NCI-H2081 treated with DMSO at 0.1 percent for 48 hours (cell line): ENCODE data around the gene ACSS2.

Experiments
- DNase-seq: peaks from one replicate; lab custom pipeline; 2025; lab: John Stamatoyannopoulos, UW

The ACSS2 gene

GRCh38 chr20:34915749-34916455, 39.5 kb downstream of the ACSS2 start:
- DNase-seq, result no peak

DNA sequence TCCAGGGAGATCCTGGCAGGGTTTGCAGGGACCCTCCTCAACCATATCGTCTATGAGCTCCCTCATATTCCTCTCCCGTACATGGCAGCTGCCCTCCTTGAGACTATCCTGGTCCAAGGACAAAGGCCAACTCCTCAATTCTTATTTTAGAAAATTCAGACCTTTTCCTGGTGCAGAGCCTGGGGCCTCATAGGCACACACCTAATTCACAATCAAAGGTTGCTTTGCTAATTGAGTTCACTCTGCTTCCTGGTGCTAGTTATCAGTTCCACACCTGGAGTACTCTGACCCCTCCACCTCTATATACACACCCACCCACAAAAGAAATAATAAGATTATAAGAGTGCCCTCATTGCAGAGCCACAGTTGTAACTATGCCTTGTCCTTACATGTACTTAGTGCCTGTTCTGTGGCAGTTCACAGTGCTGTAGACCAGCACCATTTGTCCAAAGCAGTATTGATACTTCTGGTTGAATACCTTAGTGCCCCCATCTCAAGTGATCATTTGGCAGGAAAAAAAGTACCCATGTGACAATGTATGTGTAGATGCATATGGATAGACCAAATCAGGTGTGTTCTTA, 40.5 kb downstream of the ACSS2 start:
- no peak for DNase-seq

DNA sequence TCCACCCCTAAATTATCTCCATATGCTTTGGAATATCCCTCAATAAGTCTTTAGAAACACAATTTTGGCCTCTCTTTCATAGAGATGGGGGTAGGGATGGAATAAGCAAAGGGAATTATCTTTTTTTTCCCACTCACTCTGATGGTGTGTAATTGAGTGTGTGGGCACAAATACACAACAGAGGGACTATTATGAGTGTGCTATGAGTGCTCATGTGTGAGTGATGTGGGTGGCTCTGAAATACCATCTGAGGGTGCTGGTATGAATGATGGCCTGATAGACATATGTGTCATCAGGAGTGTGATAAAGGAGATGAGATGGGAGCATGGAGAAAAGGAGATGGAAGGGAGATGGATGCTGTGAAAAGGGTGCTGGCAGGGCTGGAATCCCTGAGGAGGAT, 43.6 kb downstream of the ACSS2 start:
- no peak for DNase-seq

GRCh38 chr20:34921436-34921835, 45.0 kb downstream of the ACSS2 start:
- no peak for DNase-seq

DNA sequence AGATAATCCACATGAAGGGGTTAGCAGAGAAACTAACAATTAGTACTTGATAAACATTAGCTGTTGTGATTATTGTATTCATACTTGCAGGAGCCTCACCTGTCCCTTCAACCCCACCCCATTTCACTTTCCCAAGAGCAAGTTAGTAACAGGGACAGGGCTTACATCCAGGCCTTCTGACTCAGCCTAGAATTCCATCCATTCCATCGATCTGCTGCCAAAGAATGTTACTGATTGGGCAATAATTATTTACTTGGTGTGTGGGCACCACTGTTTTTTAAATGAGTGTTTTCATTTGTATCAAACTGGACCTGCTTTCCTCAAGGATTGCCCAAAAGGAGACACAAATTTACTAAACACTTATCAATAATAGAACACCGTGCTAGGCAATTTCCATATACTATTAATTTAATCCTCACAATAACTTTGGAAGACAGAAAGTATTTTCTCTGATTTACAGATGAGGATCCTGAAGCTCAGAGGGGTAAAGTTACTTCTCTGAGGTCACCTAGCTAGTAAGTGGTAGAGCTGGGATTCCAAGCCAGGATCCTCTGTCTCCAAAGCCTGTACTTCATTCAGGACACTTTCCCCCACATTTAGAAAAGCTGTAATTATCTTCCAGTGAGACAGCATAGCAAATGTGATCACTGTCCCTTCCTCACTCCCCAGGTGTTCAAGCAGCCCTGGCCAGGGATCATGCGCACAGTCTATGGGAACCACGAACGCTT, 46.4 kb downstream of the ACSS2 start:
- no peak for DNase-seq

DNA sequence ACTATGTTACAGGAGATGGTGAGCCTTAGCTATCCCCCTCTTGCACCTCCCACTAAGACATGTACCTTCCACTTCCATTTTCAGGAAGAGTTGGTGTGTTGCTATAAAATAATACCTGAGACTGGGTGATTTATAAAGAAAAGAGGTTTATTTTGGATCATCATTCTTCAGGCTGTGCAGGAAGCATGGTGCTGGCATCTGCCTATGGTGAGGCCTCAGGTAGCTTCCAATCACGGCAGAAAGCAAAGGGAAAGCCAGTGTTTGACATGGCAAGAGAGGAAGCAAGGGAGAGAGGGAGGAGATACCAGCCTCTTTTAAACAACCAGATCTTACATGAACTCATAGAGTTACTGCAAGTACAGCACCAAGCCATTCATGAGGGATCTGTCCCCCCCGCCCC, 47.0 kb downstream of the ACSS2 start:
- no peak for DNase-seq

GRCh38 chr20:34925341-34925740, 48.9 kb downstream of the ACSS2 start:
- no peak for DNase-seq

- DNase-seq, result no peak
These were observed 49.6 kb downstream of the ACSS2 start for GRCh38 chr20:34925981-34926380.

- DNase-seq, result no peak
These were observed 50.2 kb downstream of the ACSS2 start for GRCh38 chr20:34926581-34926980.

- DNase-seq, result no peak
These were observed 51.3 kb downstream of the ACSS2 start for GRCh38 chr20:34927736-34928135.

GRCh38 chr20:34928411-34928810, 52.0 kb downstream of the ACSS2 start:
- DNase-seq, result no peak

- no peak for DNase-seq
These were observed 55.4 kb downstream of the ACSS2 start for GRCh38 chr20:34931771-34932170.

DNA sequence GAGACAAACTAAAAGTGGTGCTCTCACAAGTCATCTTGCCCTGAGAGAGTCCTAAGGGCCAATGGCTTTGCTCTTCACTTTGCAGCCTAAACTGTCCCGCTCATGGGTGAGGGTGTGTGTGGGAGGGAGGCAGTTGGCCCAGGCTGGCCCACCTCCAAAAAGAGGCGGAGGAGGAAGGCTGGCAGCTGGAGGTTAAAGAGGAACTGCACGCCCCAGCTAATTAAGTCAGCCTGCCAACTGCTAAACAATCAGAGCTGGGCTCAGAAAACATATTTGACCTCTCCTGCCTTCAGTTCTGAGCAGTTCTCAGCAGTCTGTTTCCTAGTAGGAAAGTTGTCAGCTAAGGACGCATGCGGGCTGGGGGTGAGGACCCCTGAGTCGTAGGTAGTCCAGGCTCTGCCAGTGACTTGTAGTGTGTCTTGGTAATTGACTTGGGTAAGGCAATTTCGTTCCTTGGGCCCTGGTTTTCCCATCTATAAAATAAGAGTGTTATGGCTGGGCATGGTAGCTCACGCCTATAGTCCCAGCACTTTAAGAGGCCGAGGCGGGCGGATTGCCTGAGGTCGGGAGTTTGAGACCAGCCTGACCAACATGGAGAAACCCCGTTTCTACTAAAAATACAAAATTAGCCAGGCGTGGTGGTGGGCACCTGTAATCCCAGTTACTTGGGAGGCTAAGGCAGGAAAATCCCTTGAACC, 62.2 kb downstream of the ACSS2 start:
- DNase-seq, result peak; percentile 15

- no peak for DNase-seq
These were observed 63.7 kb downstream of the ACSS2 start for GRCh38 chr20:34940081-34940481.

GRCh38 chr20:34941226-34941625, 64.8 kb downstream of the ACSS2 start:
- DNase-seq, result no peak

DNA sequence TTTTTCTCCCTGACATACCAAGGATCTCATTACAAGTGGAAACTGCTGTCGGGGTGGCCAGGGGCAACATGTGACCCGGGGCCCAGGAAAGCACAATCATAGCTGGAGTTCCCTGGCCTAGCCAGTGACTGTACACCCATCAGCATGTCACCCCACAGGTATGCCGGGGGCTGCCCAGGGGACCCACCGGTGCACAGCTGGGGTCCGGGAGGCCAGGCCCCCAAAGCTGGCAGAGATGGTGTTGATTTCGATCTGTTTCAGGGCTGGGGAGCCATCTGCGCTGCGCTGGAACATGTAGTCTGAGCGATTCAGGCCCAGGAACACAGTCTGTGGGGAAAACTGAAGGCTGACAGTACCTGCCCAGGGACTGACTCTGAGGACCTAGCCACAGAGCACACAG, 65.9 kb downstream of the ACSS2 start:
- DNase-seq, result no peak

DNA sequence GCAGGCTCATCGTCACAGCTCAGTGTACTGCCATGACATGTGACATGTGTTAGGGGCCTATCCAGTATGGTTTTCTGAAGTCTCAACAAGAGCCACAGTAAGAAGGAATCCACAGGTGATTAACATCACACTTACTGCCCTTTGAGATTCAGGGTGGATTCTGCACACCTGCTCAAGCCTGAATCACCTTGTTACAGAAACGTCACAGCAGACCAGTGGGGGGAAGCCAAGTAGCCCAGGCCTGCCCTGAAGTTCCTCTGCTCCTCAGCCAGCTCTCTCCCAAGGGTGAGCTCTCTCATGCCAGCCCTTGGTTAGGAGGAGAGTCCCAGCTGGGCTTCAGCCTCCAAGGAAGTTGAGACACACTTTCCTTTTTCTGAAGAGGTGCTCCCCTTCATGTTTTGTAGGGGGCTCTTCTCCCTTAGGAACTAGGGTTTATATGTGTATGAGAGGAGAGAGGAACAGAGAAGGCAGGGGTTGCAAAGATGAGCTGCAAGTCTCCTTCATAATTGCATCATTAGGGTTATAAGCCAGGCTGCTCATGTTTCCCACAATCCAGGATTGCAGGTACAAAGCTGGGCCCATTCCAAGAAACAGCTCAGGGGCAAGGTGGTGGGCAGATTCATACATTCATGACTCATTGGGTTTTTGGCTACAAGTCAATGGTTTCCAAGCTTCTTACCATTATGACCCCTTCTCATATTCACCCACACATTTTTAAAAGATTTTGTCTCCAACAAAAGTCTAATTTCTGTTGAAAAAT, 67.6 kb downstream of the ACSS2 start:
- DNase-seq, result no peak

DNA sequence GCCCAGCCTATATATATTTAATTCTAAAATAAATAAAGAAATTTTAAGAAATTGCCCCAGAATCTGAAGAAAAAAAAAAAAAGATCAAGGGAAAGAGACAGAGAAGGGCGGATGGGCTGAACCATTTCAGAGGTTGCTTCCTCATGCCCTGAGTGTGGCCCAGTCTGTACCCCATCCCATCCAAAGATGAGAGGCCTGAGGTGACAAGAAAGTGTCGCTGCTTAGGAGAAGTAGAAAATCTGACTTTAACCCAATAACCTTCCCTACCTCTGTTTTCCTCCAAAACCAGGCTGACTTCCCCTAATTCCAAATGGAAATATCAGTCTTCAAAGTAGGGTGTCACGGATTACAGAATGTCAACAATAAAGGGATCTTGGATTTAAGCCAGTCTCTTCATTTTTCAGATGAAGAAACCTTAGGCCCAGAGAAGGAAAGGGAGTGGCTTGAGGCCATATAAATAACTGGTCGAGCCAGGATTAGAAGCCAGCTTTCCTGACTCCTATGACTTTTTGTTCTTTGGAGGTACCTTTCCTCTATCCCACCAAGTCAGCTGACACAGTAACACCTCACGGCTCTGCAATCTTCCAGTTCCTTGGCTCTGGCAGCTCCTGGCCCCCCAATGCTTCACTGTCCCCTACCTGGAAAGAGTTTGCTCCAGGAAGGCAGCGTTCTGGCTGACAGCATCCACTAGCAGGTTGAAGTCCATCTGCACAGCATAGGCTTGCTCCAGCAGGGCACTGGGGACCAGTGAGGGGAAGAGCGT, 69.1 kb downstream of the ACSS2 start:
- no peak for DNase-seq

- no peak for DNase-seq
These were observed 70.2 kb downstream of the ACSS2 start for GRCh38 chr20:34946661-34947060.

GRCh38 chr20:34947336-34947735, 70.9 kb downstream of the ACSS2 start:
- DNase-seq, result no peak

DNA sequence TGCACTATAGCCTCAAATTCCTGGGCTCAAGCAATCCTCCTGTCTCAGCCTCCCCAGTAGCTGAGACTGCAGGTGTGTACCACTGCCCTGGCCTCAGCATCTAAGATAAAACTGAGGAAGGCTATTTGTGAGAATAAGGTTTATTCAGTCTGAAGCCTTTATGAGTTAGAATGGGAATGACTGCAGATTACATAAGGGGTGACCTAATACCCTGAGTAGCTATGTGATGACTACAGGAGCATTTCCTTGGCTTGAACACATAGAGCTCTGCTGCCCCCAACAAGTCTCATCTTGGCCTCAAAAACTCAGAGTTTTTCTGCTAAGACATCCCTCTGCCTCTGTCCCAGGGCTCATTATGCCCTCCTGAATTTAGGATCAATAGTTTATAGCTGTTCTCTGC, 71.6 kb downstream of the ACSS2 start:
- DNase-seq, result no peak
